ENCODE results near the gene EME1. TPM values are rescaled to one million over a fixed set of nuclear protein-coding genes. Genes with fewer than 3 reads are reported as not detected.

EME1 gene
- total and polyA plus RNA-seq, 10 of the 15 experiments (the other 5 are each of a cell fraction or from before 2014, with no cell fraction given) = 13.8 to 40.5 (median 22.0) TPM

DNA sequence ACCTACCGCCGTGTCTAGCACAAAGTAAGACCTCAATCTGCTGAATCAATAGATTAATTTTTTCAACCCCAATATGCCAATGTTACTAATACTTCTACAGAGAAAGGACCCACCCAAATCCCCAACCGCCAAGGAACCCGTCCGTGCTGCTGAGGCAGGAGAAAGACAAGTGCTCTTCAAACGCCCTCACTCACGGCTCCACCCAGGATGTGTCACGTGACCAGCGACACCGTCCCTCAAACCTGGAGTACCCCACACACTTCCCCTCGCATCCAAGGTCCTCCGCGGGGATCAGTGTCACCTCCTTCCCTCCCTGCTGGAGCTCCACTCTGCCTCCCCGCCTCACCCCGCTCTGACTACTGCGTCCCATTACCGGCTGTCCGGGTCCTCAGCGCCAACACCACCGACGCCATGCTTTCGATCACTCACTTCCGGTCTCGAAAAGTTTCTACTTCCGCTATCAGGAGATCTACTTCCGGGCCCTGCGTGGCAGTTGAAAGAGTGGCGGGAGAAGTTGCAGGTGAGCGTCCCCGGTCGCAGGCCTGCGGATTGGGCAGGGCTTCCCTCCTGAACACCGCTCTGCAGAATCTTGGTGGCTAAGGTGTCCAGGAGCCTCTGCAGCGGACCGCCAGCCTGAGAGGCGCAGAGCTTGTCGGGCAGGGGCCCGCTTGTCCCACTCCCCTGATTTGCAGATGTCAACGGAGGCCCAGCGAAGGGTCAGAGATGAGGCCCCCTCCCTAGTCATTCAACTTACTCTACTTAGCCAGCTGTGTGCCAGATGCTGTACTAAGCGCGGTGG lies at the start of gene EME1, which contains the start of gene MRPL27 (continued):
- TF ChIP-seq, protein P1, sequence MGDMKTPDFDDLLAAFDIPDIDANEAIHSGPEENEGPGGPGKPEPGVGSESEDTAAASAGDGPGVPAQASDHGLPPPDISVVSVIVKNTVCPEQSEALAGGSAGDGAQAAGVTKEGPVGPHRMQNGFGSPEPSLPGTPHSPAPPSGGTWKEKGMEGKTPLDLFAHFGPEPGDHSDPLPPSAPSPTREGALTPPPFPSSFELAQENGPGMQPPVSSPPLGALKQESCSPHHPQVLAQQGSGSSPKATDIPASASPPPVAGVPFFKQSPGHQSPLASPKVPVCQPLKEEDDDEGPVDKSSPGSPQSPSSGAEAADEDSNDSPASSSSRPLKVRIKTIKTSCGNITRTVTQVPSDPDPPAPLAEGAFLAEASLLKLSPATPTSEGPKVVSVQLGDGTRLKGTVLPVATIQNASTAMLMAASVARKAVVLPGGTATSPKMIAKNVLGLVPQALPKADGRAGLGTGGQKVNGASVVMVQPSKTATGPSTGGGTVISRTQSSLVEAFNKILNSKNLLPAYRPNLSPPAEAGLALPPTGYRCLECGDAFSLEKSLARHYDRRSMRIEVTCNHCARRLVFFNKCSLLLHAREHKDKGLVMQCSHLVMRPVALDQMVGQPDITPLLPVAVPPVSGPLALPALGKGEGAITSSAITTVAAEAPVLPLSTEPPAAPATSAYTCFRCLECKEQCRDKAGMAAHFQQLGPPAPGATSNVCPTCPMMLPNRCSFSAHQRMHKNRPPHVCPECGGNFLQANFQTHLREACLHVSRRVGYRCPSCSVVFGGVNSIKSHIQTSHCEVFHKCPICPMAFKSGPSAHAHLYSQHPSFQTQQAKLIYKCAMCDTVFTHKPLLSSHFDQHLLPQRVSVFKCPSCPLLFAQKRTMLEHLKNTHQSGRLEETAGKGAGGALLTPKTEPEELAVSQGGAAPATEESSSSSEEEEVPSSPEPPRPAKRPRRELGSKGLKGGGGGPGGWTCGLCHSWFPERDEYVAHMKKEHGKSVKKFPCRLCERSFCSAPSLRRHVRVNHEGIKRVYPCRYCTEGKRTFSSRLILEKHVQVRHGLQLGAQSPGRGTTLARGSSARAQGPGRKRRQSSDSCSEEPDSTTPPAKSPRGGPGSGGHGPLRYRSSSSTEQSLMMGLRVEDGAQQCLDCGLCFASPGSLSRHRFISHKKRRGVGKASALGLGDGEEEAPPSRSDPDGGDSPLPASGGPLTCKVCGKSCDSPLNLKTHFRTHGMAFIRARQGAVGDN (IDR thresholded peaks at IDR 0.05) = peak; percentile 89
- TF ChIP-seq, protein P2, sequence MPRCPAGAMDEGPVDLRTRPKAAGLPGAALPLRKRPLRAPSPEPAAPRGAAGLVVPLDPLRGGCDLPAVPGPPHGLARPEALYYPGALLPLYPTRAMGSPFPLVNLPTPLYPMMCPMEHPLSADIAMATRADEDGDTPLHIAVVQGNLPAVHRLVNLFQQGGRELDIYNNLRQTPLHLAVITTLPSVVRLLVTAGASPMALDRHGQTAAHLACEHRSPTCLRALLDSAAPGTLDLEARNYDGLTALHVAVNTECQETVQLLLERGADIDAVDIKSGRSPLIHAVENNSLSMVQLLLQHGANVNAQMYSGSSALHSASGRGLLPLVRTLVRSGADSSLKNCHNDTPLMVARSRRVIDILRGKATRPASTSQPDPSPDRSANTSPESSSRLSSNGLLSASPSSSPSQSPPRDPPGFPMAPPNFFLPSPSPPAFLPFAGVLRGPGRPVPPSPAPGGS (IDR thresholded peaks at IDR 0.05; ENCODE audit: borderline replicate concordance, insufficient read depth, low read depth, low read length, poor library complexity, severe bottlenecking) = no peak
- TF ChIP-seq SP1 (IDR thresholded peaks at IDR 0.05; ENCODE audit: low read depth, low read length) = no peak
- TF ChIP-seq CREM (IDR thresholded peaks at IDR 0.05; ENCODE audit: low read depth) = peak; percentile 71; the same call in 1 of the 2 replicates
- TF ChIP-seq, protein P3, sequence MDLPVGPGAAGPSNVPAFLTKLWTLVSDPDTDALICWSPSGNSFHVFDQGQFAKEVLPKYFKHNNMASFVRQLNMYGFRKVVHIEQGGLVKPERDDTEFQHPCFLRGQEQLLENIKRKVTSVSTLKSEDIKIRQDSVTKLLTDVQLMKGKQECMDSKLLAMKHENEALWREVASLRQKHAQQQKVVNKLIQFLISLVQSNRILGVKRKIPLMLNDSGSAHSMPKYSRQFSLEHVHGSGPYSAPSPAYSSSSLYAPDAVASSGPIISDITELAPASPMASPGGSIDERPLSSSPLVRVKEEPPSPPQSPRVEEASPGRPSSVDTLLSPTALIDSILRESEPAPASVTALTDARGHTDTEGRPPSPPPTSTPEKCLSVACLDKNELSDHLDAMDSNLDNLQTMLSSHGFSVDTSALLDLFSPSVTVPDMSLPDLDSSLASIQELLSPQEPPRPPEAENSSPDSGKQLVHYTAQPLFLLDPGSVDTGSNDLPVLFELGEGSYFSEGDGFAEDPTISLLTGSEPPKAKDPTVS (IDR thresholded peaks at IDR 0.05; ENCODE audit: low read depth, low read length) = no peak
- TF ChIP-seq, protein P4, sequence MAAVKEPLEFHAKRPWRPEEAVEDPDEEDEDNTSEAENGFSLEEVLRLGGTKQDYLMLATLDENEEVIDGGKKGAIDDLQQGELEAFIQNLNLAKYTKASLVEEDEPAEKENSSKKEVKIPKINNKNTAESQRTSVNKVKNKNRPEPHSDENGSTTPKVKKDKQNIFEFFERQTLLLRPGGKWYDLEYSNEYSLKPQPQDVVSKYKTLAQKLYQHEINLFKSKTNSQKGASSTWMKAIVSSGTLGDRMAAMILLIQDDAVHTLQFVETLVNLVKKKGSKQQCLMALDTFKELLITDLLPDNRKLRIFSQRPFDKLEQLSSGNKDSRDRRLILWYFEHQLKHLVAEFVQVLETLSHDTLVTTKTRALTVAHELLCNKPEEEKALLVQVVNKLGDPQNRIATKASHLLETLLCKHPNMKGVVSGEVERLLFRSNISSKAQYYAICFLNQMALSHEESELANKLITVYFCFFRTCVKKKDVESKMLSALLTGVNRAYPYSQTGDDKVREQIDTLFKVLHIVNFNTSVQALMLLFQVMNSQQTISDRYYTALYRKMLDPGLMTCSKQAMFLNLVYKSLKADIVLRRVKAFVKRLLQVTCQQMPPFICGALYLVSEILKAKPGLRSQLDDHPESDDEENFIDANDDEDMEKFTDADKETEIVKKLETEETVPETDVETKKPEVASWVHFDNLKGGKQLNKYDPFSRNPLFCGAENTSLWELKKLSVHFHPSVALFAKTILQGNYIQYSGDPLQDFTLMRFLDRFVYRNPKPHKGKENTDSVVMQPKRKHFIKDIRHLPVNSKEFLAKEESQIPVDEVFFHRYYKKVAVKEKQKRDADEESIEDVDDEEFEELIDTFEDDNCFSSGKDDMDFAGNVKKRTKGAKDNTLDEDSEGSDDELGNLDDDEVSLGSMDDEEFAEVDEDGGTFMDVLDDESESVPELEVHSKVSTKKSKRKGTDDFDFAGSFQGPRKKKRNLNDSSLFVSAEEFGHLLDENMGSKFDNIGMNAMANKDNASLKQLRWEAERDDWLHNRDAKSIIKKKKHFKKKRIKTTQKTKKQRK (IDR thresholded peaks at IDR 0.05; ENCODE audit: low read depth, low read length) = no peak
- TF ChIP-seq, protein P5, sequence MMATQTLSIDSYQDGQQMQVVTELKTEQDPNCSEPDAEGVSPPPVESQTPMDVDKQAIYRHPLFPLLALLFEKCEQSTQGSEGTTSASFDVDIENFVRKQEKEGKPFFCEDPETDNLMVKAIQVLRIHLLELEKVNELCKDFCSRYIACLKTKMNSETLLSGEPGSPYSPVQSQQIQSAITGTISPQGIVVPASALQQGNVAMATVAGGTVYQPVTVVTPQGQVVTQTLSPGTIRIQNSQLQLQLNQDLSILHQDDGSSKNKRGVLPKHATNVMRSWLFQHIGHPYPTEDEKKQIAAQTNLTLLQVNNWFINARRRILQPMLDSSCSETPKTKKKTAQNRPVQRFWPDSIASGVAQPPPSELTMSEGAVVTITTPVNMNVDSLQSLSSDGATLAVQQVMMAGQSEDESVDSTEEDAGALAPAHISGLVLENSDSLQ (IDR thresholded peaks at IDR 0.05) = peak; percentile 83
- peak; percentile 85 for TF ChIP-seq IKZF1 (conservative IDR thresholded peaks at IDR 0.05)
- 0 out of 2 replicates have a peak, but pooled peaks have one; percentile 26 for TF ChIP-seq STAT1 (conservative IDR thresholded peaks at IDR 0.05)
- TF ChIP-seq, protein P6, sequence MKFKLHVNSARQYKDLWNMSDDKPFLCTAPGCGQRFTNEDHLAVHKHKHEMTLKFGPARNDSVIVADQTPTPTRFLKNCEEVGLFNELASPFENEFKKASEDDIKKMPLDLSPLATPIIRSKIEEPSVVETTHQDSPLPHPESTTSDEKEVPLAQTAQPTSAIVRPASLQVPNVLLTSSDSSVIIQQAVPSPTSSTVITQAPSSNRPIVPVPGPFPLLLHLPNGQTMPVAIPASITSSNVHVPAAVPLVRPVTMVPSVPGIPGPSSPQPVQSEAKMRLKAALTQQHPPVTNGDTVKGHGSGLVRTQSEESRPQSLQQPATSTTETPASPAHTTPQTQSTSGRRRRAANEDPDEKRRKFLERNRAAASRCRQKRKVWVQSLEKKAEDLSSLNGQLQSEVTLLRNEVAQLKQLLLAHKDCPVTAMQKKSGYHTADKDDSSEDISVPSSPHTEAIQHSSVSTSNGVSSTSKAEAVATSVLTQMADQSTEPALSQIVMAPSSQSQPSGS (IDR thresholded peaks at IDR 0.05; ENCODE audit: low read length) = no peak
- peak in 1 of 2 experiments; percentile 93; a peak in 2 of 4 replicates for TF ChIP-seq ETV6 (conservative IDR thresholded peaks at IDR 0.05 in 1 of 2, IDR thresholded peaks at IDR 0.05 in 1 of 2; ENCODE audit: borderline replicate concordance in 1 of 2, low read depth in 1 of 2)
- 0 out of 2 replicates have a peak, but pooled peaks have one; percentile 25 for TF ChIP-seq NR2F1 (conservative IDR thresholded peaks at IDR 0.05)
- TF ChIP-seq ZNF24 (IDR thresholded peaks at IDR 0.05) = no peak
- TF ChIP-seq RFX5 (IDR thresholded peaks at IDR 0.05; ENCODE audit: low read depth, low read length) = no peak
- TF ChIP-seq PAX5 (IDR thresholded peaks at IDR 0.05; ENCODE audit: borderline replicate concordance, low read depth, low read length) = no peak

Data from GM12878 (cell line).